ES-I3 (cell line): Measurements from ENCODE around the gene RUNX1.

Experiments
- H3K36me3 ChIP-seq: 2 replicates; pipeline ENCODE4 v1.6.1; 2013; ENCODE audit warnings: mild to moderate bottlenecking, low read length, control low read depth, moderate library complexity; ENCODE audit not compliant: insufficient read depth
- H3K4me1 ChIP-seq: 2 replicates; pipeline ENCODE4 v1.6.1; 2013; ENCODE audit warnings: mild to moderate bottlenecking, control low read depth, low read length; ENCODE audit not compliant: insufficient read depth
- H3K9ac ChIP-seq: 2 replicates; pipeline ENCODE4 v1.6.1; 2013; ENCODE audit warnings: low read depth, mild to moderate bottlenecking, low read length, moderate library complexity
- H3K9me3 ChIP-seq: 2 replicates; pipeline ENCODE4 v1.6.1; 2013; ENCODE audit warnings: mild to moderate bottlenecking, low read length, moderate library complexity; ENCODE audit not compliant: control insufficient read depth, insufficient read depth

RUNX1 gene

DNA sequence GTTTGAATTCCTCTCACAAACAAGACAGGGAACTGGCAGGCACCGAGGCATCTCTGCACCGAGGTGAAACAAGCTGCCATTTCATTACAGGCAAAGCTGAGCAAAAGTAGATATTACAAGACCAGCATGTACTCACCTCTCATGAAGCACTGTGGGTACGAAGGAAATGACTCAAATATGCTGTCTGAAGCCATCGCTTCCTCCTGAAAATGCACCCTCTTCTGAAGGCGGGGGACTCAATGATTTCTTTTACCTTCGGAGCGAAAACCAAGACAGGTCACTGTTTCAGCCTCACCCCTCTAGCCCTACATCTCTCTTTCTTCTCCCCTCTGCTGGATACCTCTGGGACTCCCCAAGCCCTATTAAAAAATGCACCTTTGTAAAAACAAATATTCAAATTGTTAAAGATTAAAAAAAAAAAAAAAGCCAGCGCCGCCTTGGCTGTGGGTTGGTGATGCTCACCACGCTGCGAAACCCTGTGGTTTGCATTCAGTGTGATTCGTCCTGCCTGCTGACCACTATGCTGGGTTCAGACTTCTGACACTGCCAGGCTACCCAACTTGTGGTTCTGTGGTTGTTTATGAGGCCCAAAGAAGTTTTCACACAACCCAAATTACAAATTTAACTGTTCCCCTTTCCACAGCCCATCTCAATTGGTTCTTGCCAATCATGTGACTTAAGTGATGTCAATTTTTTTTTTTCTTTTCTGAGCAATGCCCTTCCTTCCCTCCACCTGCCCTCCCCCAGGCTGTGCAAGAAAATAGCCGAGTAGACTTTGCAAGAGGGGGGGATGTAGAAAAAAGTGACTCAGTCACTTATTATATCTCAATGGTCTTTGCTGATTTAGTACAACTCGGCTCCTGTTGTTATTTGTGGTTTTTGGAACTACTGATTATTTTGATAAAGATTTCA lies at the start of gene RUNX1:
RUNX1 (minus strand) TSS at position 597 of the 912 bp plus-strand sequence.
- Histone ChIP-seq H3K9me3 (peaks cover 3% of the 10 kb centered on the region; the same call in 1 of the 2 replicates), H3K9ac (no peak within 1 kb of the TSS), H3K36me3 (no peaks in the 10 kb centered on the region), H3K4me1 (peaks cover 21% of the 10 kb centered on the region)

DNA sequence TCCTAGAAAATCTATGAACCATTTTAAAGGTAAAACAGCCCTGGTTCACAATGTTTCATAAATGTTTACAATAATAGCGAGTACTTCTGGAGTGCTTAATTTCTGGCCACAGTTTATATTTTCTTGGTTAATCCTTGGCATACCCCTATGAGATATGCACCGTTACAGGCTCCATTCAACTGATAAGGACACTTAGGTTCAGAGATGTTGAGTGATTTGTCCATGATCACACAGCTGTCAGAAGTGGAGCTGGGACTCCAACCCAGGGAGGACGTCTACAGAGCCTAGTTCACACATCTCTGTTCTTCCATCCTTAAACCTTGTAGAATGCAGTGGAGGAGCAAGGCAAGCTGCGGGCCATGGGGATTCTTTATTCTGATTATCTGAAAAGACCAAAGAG lies 48.4 kb upstream of the RUNX1 start:
- H3K4me1 ChIP-seq, result no peaks in the 10 kb centered on the region
- H3K36me3 ChIP-seq, result no peaks in the 10 kb centered on the region
- H3K9ac ChIP-seq, result no peak overlapping the region
- no peaks in the 10 kb centered on the region for H3K9me3 ChIP-seq

- no peaks in the 10 kb centered on the region for H3K36me3 ChIP-seq
- no peak overlapping the region for H3K9ac ChIP-seq
- H3K9me3 ChIP-seq, result no peaks in the 10 kb centered on the region
- no peaks in the 10 kb centered on the region for H3K4me1 ChIP-seq
Measured at GRCh38 chr21:35096959-35097358, 47.9 kb upstream of the RUNX1 start.

- Histone ChIP-seq H3K9ac (no peak overlapping the region), H3K9me3 (no peaks in the 10 kb centered on the region), H3K36me3 (no peaks in the 10 kb centered on the region), H3K4me1 (no peaks in the 10 kb centered on the region)
Measured at GRCh38 chr21:35095859-35096291, 46.8 kb upstream of the RUNX1 start.

DNA sequence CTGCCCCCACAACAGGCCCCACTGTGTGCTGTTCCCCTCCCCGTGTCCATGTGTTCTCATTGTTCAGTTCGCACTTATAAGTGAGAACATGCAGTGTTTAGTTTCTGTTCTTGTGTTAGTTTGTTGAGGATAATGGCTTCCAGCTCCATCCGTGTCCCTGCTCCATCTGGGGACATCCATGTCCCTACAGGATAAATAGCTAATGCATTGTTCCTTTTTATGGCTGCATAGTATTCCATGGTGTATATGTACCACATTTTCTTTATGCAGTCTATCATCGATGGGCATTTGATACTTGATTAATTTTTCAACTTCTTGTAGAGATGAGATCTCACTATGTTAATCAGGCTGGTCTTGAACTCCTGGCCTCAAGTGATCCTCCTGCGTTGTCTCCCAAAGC lies 44.4 kb upstream of the RUNX1 start:
- no peaks in the 10 kb centered on the region for H3K9me3 ChIP-seq
- H3K36me3 ChIP-seq, result no peaks in the 10 kb centered on the region

GRCh38 chr21:35091496-35091895 lies 42.4 kb upstream of the RUNX1 start:
- Histone ChIP-seq H3K9me3 (no peaks in the 10 kb centered on the region), H3K4me1 (no peaks in the 10 kb centered on the region)

More for the DNA sequence above, 44.4 kb upstream of the RUNX1 start:
- Histone ChIP-seq H3K4me1 (no peaks in the 10 kb centered on the region), H3K9ac (no peak overlapping the region)

GRCh38 chr21:35090403-35090802 lies 41.3 kb upstream of the RUNX1 start:
- Histone ChIP-seq H3K36me3 (no peaks in the 10 kb centered on the region), H3K9ac (no peak overlapping the region), H3K9me3 (no peaks in the 10 kb centered on the region), H3K4me1 (no peaks in the 10 kb centered on the region)

More at GRCh38 chr21:35091496-35091895, 42.4 kb upstream of the RUNX1 start:
- Histone ChIP-seq H3K9ac (no peak overlapping the region), H3K36me3 (no peaks in the 10 kb centered on the region)

GRCh38 chr21:35088319-35088771 lies 39.2 kb upstream of the RUNX1 start:
- Histone ChIP-seq H3K4me1 (no peaks in the 10 kb centered on the region), H3K9me3 (peaks cover 4% of the 10 kb centered on the region; the same call in 1 of the 2 replicates), H3K9ac (no peak overlapping the region), H3K36me3 (no peaks in the 10 kb centered on the region)

- Histone ChIP-seq H3K9me3 (peaks cover 7% of the 10 kb centered on the region; the same call in 1 of the 2 replicates), H3K9ac (no peak overlapping the region), H3K4me1 (no peaks in the 10 kb centered on the region), H3K36me3 (no peaks in the 10 kb centered on the region)
Measured at GRCh38 chr21:35086357-35086756, 37.3 kb upstream of the RUNX1 start.

DNA sequence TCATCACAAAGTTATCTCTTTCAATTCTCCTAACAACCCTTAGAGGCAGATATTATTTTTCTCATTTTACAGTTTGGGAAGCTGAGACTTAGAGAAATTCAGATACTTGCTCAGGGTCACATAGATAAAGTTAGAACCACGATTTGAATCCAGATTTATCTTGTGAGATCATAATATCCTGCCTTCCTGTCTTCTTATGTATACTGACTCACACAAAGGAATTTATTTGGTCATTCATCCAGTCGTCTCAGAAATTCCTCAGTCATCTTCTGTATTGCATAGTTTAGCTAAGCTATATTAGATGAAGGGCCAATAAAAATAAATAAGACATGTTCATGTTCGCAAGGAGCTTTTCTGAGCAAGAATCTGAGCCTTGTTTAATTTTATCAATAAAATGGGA lies 35.8 kb upstream of the RUNX1 start:
- Histone ChIP-seq H3K4me1 (no peaks in the 10 kb centered on the region), H3K36me3 (no peaks in the 10 kb centered on the region), H3K9ac (no peak overlapping the region), H3K9me3 (peaks cover 7% of the 10 kb centered on the region; the same call in 1 of the 2 replicates)

DNA sequence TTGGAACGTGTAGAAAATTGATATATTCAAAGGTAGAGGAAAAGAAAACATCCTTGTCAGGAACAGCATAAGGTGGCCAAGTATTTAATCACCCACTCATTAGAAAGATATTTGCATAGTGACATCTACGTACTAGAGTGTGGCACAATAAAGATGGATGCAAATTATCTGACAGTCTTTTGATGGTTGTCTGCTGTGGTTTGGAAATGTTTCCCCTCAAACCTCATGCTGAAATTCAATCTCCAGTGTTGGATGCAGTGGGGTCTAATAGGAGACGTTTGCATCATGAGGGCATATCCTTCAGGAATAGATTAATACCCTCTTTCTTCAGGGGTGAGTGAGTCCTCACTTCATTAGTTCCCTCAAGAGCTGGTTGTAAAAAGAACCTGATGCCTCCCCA lies 34.1 kb upstream of the RUNX1 start:
- no peaks in the 10 kb centered on the region for H3K4me1 ChIP-seq
- H3K9ac ChIP-seq, result no peak overlapping the region
- H3K36me3 ChIP-seq, result no peaks in the 10 kb centered on the region
- peaks cover 7% of the 10 kb centered on the region; the same call in 1 of the 2 replicates for H3K9me3 ChIP-seq

- H3K36me3 ChIP-seq, result no peaks in the 10 kb centered on the region
- H3K4me1 ChIP-seq, result no peaks in the 10 kb centered on the region
- H3K9ac ChIP-seq, result no peak overlapping the region
Measured at GRCh38 chr21:35081861-35082260, 32.8 kb upstream of the RUNX1 start.

DNA sequence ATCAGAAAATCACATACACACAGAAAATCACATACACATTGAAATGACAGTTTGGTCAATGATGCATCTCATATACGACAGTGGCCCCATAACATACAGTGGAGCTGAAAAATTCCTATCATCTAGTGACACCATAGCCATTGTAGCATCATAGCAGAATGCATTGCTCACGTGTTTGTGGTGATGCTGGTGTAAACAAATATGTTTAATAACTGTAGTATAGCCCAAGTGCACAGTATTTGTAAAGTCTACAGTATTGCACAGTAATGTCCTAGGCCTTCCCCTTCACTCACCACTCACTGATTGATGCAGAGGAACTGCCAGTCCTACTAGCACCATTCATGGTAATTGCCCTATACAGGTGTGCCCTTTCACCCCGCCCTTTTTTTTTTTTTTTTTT lies 30.1 kb upstream of the RUNX1 start:
- Histone ChIP-seq H3K4me1 (no peaks in the 10 kb centered on the region), H3K36me3 (no peaks in the 10 kb centered on the region), H3K9ac (no peak overlapping the region), H3K9me3 (peaks cover 7% of the 10 kb centered on the region; the same call in 1 of the 2 replicates)

More at GRCh38 chr21:35081861-35082260, 32.8 kb upstream of the RUNX1 start:
- H3K9me3 ChIP-seq, result peaks cover 7% of the 10 kb centered on the region; the same call in 1 of the 2 replicates

- Histone ChIP-seq H3K9ac (no peak overlapping the region), H3K9me3 (no peaks in the 10 kb centered on the region), H3K4me1 (no peaks in the 10 kb centered on the region), H3K36me3 (no peaks in the 10 kb centered on the region)
Measured at GRCh38 chr21:35077975-35078374, 28.9 kb upstream of the RUNX1 start.

- no peaks in the 10 kb centered on the region for H3K36me3 ChIP-seq
- H3K4me1 ChIP-seq, result no peaks in the 10 kb centered on the region
- H3K9ac ChIP-seq, result no peak overlapping the region
Measured at GRCh38 chr21:35077466-35077865, 28.4 kb upstream of the RUNX1 start.

More at GRCh38 chr21:35077466-35077865, 28.4 kb upstream of the RUNX1 start:
- H3K9me3 ChIP-seq, result no peaks in the 10 kb centered on the region
